AG04449 (cell line): ENCODE data around the gene TTLL8.

Experiments
- CTCF ChIA-PET: fragments of 350-600 bp; formaldehyde crosslinking; extraction: SDS; loops from one replicate; lab custom pipeline; 2021; ENCODE audit warnings: antibody characterized with exemption; lab: Yijun Ruan, JAX
- POLR2A ChIA-PET: fragments of 400-600, 350-600 bp; formaldehyde crosslinking; extraction: SDS; loops from one replicate; lab custom pipeline; 2020; ENCODE audit warnings: antibody characterized with exemption, inconsistent platforms; lab: Yijun Ruan, JAX
- DNase-seq: peaks from one replicate; pipeline ENCODE4 v3.0.0-alpha.2; 2010; ENCODE audit warnings: low read depth, low spot score
- H3K4me3 ChIP-seq: 2 replicates; pipeline ENCODE4 v1.5.1; 2011; ENCODE audit warnings: low read depth, mild to moderate bottlenecking, control low read depth, low read length
- CTCF ChIP-seq: IDR thresholded peaks from one replicate; pipeline ENCODE4 v1.5.1; 2011; ENCODE audit warnings: mild to moderate bottlenecking, moderate library complexity, low read length, control low read depth, inconsistent platforms; ENCODE audit not compliant: insufficient read depth; ENCODE audit errors: missing control alignments

TTLL8 gene

DNA sequence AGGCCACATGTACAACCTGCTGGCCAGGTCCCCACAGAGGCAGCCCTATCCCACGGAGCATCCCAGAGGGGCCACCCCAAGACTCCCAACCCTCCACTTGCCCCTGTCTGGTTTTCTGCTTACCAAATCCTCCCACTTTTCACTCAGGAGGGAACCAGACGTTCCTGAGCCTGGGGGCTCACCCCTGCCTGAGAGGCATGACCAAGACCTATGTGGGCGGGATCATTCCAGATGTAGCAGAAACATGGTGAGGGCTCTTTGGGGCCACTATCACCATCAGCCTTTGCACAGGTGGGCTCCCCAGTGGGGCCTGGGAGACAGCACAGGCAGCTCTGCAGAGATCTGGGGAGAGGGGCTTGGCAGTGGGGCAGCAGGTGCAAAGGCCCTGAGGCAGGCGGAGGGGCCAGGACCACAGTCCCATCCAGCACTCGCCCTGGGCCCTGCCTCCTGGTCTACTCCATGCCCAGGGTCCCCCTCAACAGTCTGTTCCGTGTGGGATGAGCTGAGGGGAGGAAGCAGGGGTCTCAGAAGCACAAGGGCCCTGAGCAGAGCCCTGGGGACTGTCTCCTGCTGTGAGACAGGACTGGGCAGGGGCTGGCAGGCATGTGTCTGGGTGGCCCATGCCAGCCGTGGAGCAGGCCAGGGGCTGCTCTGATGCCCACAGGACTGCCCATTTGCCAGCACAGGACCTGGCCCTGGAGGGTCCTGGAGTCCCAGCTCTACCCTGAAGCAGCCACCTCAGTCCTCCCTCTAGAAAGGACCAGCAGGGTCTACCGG, 88.2 kb downstream of the TTLL8 start:
- DNase-seq, result no peak
- TF ChIP-seq CTCF, result no peak
- POLR2A ChIA-PET, result interaction anchor here (1.4 to 1.5 kb wide), 3 partner anchors 9 to 34 kb away, joined by 3 to 7 read pairs (median 5); partner anchors contain the start of gene PIM3
- H3K4me3 ChIP-seq, result no peak overlapping the region
- CTCF ChIA-PET, result interaction anchor here (1.0 to 1.5 kb wide), 2 partner anchors 24 to 37 kb away, joined by 3 to 4 read pairs; no protein-coding TSS in a partner anchor

DNA sequence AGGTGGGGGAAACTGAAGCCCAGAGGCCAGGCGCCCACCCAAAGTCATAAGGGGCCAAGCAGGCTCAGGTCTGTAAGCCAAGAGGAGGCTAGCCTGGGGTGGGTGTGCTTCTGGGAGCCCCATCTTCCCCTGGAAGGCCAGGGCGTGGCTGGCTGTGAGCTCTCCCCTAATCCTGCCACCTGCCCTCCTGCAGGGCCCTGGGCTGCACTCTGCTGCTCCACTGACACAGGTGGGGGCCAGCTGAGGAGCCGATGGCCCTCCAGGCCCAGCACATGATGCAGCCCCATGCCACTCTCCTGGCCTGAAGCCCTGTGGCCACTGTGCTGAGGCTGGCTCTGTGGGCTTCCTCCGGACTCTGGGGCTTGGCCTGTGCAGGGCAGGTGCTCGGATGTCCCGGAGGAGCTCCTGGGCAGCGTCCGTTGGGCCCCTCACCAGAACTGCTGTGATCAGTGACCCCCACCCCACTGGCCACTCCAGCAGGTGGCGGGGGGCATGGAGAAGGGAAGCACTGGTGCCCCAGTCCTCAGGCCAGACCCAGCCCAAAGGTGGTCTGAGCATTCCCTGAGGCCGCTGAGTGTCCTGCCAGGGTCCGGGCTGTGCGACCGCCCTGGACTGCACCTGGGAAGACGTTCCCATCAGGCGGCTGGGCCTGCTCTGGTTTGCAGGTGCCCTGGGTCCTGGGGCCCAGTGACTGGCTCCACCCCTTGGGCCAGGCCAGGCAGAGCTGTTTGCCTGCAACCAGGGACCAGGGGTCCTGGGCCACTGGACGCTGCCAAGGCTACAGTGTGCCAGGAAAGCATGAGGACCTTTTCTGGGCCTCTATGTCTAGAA, 89.1 kb downstream of the TTLL8 start:
- ChIA-PET POLR2A (no interaction called here), CTCF (interaction anchor here (1.5 kb wide), 1 partner anchor 25 kb away, joined by 4 read pairs; no protein-coding TSS in a partner anchor)
- TF ChIP-seq CTCF, result no peak
- H3K4me3 ChIP-seq, result no peak overlapping the region
- DNase-seq, result no peak
